Measurements from ENCODE around the gene IVNS1ABP.

DNA sequence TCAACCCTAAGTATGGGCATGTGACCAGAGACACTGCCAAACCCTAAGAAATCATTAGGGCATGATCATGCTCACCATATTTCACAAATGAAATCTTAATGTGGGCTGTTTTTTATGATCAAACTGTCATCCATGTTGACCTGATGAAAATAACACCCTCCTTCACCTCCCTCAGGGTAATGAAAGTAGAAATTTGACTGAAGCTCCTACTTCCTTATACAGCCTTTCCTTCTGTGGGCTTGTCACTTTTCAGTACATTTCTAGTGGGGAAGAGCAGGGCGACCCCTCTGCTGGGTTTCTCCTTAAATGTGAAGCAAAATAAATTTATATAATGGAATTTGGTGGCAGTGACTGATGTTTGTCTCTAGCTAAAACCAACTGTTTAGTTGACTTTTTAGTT is 25.9 kb downstream of the IVNS1ABP start:
- TF ChIP-seq FOXM1 (CRISPR knock-in tag; IDR thresholded peaks at IDR 0.05) (no peak), U2AF2 (IDR thresholded peaks at IDR 0.05; ENCODE audit: low read depth, low read length) (no peak), MIER2 (CRISPR knock-in tag; IDR thresholded peaks at IDR 0.05) (no peak), POLR2A (IDR thresholded peaks at IDR 0.05; ENCODE audit: insufficient read depth in 1 of 2, low read depth in 2 of 2, low read length in 2 of 2) (no peak), RFX5 (IDR thresholded peaks at IDR 0.05; ENCODE audit: low read depth, low read length) (no peak), RAD51 (IDR thresholded peaks at IDR 0.05; ENCODE audit: borderline replicate concordance) (no peak), HMG20B (CRISPR knock-in tag; conservative IDR thresholded peaks at IDR 0.05) (no peak), ZNF12 (CRISPR knock-in tag; IDR thresholded peaks at IDR 0.05) (no peak), HNF4A (CRISPR knock-in tag; IDR thresholded peaks at IDR 0.05) (no peak), ZNF441 (CRISPR knock-in tag; IDR thresholded peaks at IDR 0.05; ENCODE audit: borderline replicate concordance) (no peak), EZH2 (conservative IDR thresholded peaks at IDR 0.05; ENCODE audit: low read depth, low read length) (no peak), HNRNPUL1 (IDR thresholded peaks at IDR 0.05; ENCODE audit: low read depth, low read length) (no peak)
- TF ChIP-seq, protein P1, sequence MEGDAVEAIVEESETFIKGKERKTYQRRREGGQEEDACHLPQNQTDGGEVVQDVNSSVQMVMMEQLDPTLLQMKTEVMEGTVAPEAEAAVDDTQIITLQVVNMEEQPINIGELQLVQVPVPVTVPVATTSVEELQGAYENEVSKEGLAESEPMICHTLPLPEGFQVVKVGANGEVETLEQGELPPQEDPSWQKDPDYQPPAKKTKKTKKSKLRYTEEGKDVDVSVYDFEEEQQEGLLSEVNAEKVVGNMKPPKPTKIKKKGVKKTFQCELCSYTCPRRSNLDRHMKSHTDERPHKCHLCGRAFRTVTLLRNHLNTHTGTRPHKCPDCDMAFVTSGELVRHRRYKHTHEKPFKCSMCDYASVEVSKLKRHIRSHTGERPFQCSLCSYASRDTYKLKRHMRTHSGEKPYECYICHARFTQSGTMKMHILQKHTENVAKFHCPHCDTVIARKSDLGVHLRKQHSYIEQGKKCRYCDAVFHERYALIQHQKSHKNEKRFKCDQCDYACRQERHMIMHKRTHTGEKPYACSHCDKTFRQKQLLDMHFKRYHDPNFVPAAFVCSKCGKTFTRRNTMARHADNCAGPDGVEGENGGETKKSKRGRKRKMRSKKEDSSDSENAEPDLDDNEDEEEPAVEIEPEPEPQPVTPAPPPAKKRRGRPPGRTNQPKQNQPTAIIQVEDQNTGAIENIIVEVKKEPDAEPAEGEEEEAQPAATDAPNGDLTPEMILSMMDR (CRISPR knock-in tag; IDR thresholded peaks at IDR 0.05), result no peak

Measured in HepG2 (cell line).